GM10266 (cell line): ENCODE data around the gene SNAP29.

Experiments used
- DNase-seq: peaks from one replicate; pipeline ENCODE4 v3.0.0; 2012; ENCODE audit errors: extremely low spot score
- CTCF ChIP-seq: IDR thresholded peaks from 2 replicates; pipeline ENCODE4 v1.5.1; 2012; ENCODE audit warnings: mild to moderate bottlenecking, low read depth; ENCODE audit not compliant: control insufficient read depth, insufficient read depth; ENCODE audit errors: missing control alignments

SNAP29 gene

GRCh38 chr22:20867179-20868024, 8.6 kb downstream of the SNAP29 start:
- TF ChIP-seq CTCF: no peak
- no peak for DNase-seq

- no peak for DNase-seq
- no peak for TF ChIP-seq CTCF
Measured at GRCh38 chr22:20868025-20868962, 9.5 kb downstream of the SNAP29 start.

GRCh38 chr22:20869234-20869633, 10.4 kb downstream of the SNAP29 start:
- no peak for DNase-seq
- TF ChIP-seq CTCF: no peak

- no peak for TF ChIP-seq CTCF
- DNase-seq: no peak
Measured at GRCh38 chr22:20873214-20873613, 14.4 kb downstream of the SNAP29 start.

- TF ChIP-seq CTCF: no peak
- DNase-seq: no peak
Measured at GRCh38 chr22:20875296-20875695, 16.5 kb downstream of the SNAP29 start.

- DNase-seq: no peak
- no peak for TF ChIP-seq CTCF
Measured at GRCh38 chr22:20877715-20878114, 18.9 kb downstream of the SNAP29 start.
